Neural progenitor cell (in vitro differentiated cells): ENCODE measurements around the gene UBR7.

Experiments used
- CTCF ChIP-seq: fragments of 200-600 bp; sonication (generic); IDR thresholded peaks from 2 replicates; pipeline ENCODE4 v1.5.1; 2017; ENCODE audit warnings: antibody characterized with exemption, mild to moderate bottlenecking
- EZH2 ChIP-seq: fragments of 200-600 bp; sonication (generic); IDR thresholded peaks from 2 replicates; pipeline ENCODE4 v1.6.1; 2017; ENCODE audit warnings: antibody characterized with exemption, mild to moderate bottlenecking, moderate library complexity
- EZH2phosphoT487 ChIP-seq: fragments of 200-600 bp; sonication (generic); IDR thresholded peaks from 2 replicates; pipeline ENCODE4 v1.6.1; 2017; ENCODE audit warnings: antibody characterized with exemption

- no peak for TF ChIP-seq CTCF
- TF ChIP-seq EZH2, result no peak
- no peak for TF ChIP-seq EZH2phosphoT487
These were observed 67.2 kb downstream of the UBR7 start for GRCh38 chr14:93274055-93274806.
